GM19023 (cell line): ENCODE measurements around the gene POLR2J2.
"Not testable (repeated sequence)": the region's sequence is repeated elsewhere in the genome, so short reads cannot be mapped to it uniquely, and the experiment has no call there.

Source experiments
- ATAC-seq: cut with Tn5 transposase; IDR thresholded peaks from one replicate; pipeline ENCODE4 v1.9.1; 2021; ENCODE audit warnings: mild to moderate bottlenecking, moderate library complexity; ENCODE audit not compliant: unreplicated experiment

Gene POLR2J2

GRCh38 chr7:102673447-102674067 is 2.1 kb upstream of the POLR2J2 start:
- ATAC-seq: not testable (repeated sequence)

- peak; percentile 16 for ATAC-seq
These were observed 469 bp upstream of the POLR2J2 start for GRCh38 chr7:102671956-102672307.

GRCh38 chr7:102667523-102667922 is 3.9 kb downstream of the POLR2J2 start:
- not testable (repeated sequence) for ATAC-seq

GRCh38 chr7:102666850-102667249 is 4.6 kb downstream of the POLR2J2 start:
- not testable (repeated sequence) for ATAC-seq

GRCh38 chr7:102664765-102665164 is 6.7 kb downstream of the POLR2J2 start:
- not testable (repeated sequence) for ATAC-seq

DNA sequence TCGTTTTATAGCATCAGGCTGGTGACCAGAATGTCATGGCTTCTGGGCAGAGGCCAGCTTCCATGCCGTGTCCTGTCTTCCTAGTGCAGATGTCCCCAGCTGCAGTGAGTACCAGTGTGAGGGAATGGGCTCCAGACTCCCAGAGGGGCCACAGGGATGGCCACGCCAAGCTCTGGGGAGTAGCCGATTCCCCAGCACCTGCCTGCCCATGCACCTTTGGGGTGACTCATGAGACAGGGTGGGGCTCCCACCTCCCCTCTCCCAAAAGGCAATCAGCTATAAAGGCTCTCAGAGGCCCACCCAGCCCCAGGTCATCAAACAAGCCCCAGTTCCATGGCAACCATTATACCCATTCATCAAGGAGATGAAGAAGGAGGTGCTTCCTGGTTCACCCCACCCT is 21.5 kb downstream of the POLR2J2 start, which contains the start of gene SPDYE2B:
TSS of gene SPDYE2B (plus strand) at position 396 of the 400 bp plus-strand sequence. CDS start 2,030 bp downstream, outside the sequence.
- ATAC-seq: not testable (repeated sequence)

DNA sequence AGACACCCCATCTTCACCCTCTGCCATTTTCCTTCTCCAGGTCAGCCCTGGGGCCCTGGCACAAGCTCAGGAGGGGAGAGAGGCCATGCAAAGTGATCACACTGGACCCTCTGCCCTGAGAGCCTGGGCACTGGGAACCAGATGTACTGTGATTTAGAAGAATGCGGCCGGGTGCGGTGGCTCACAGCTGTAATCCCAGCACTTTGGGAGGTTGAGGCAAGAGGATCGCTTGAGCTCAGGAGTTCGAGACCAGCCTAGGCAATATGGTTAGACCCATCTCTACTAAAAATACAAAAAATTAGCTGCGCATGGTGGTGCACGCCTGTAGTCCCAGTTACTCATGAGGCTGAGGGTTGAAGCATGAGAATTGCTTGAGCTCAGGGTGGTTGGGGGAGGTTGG is 23.6 kb downstream of the POLR2J2 start:
- not testable (repeated sequence) for ATAC-seq

DNA sequence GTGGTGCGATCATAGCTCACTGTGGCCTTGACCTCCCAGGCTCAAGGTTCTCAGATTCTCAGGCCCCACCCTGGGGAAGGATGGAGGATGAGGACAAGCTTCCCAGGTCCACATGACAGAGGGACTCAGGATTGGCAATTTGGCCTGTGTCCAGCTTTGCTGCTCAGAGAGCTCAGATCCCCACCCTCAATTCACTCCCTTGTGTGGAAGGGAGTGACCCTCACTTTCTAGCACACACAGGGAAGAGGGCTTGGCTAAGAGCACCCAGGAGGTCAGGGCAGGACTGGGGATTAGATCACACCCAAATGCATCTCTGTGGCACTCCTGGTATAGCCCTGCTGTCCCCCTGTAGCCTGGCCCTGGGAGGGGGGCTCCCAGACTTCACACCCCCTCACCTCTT is 28.1 kb downstream of the POLR2J2 start:
- not testable (repeated sequence) for ATAC-seq

DNA sequence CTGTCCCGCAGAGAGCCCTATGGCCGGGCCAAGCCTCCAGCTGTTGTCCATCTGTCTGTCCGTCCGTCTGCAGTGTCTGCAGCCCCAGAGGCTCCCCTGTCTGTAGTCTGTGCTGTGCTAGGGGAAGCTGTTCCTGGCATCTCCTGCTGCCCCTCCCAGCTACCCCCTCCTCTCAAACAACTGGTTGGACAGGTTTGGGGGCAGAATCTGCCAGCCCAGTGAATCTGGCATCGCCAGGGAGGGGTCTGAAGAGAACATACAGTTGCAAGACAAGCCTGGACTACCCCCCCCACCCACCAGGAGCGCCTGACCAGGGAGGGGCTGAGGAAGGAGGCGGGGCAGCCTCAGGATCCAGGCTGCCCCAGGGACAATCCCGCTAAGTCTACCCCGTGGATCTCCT is 28.8 kb downstream of the POLR2J2 start, which contains the start of gene UPK3BL1:
TSS of gene UPK3BL1 (minus strand) at position 101 of the 400 bp plus-strand sequence. CDS start at position 51, 50 bp downstream.
- ATAC-seq: not testable (repeated sequence)

DNA sequence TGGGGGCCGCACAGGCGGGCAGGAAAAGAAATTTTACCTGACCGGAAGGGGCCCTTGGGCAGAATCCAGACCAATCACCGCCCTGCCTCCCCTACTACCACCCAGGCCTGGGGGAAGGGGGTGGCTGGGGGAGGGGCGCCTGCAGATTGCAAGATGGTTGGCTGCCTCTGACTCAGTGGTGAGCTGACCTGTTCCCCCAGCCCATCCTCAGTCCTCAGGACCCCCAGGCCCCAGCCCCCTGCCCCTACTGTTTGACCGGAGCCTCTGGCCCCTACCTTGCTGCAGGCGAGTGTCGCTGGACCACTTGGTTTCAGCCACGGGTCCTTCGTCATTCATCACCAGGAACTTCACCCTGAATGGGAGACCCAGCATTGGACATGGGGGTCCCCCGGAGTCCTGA is 32.6 kb downstream of the POLR2J2 start:
- peak; percentile 11 for ATAC-seq

GRCh38 chr7:102636956-102637355 is 34.5 kb downstream of the POLR2J2 start:
- not testable (repeated sequence) for ATAC-seq

DNA sequence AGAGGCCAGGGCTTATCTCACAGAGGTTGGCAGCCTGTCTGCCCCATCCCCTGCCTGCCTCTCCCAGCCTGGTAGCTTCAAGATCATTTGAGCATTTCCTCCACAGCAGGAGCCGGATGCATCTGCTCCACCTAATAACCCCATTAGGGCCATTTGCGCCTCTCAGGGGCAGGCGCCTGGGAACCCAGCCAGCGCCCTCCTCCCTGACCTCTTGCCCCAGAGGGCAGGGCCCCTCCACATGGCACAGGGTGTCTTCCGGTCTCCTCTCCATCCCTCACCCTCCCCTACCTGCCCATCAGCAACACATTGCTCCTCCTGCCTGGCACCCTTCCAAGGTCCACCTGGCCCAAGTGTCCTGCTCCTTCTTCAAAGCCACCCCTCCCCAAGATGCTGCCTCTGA is 36.1 kb downstream of the POLR2J2 start:
- not testable (repeated sequence) for ATAC-seq

DNA sequence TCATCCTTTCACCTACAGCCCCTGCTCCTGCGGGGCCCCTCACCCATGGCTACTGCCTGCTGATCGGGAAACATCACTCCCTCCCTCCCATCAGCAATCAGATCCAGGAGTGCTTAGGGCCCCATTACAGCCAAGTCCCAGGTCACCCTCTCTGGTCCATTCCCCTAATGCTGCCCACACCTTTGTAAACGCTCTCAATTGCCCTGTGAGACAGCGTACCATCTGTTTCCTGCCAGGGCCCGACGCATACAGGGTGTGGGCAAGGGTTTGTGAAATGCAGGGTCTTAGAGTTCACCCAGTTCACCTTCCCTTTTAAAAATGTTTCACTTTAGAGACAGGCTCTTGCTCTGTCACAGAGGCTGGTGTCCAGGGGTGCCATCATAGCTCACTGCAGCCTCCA is 37.2 kb downstream of the POLR2J2 start:
- not testable (repeated sequence) for ATAC-seq

DNA sequence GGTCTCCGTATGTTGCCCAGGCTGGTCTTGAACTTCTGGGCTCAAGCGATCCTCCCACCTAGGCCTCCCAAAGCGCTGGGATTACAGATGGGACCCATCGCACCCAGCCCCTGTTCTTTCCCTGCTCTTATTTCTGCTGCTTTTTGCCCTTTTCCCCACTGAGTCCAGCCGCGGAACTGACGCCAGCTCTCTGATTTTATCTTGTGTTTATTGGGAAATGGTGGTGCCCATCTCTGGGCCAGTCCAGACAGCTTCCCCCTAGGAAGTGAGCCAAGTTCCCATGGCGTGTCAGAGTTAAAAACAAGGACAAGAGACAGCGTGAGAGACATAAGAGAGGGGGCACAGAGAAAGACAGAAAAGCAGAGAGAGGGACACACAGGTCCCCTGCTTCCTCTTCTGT is 40.8 kb downstream of the POLR2J2 start:
- ATAC-seq: not testable (repeated sequence)

- ATAC-seq: not testable (repeated sequence)
These were observed 44.1 kb downstream of the POLR2J2 start for GRCh38 chr7:102627271-102627904.

GRCh38 chr7:102618122-102618521 is 53.3 kb downstream of the POLR2J2 start:
- not testable (repeated sequence) for ATAC-seq

- peak; percentile 59 for ATAC-seq
These were observed 54.8 kb downstream of the POLR2J2 start, which contains the start of gene RASA4 for GRCh38 chr7:102616507-102617125. TSS of gene RASA4 (minus strand) at chr7:102616756. CDS start at chr7:102616689, 67 bp downstream.
